Colon (tissue), 2 donors: Measurements from ENCODE around the gene SEL1L2.

Experiments
- FAIRE-seq: peaks from 2 replicates; lab custom pipeline; 2012; peaks lifted over from hg19 to GRCh38; lab: Jason Lieb, UNC
- donor health status: control.
- donor health status: control.

Gene SEL1L2

GRCh38 chr20:13863244-13863643, 127.2 kb downstream of the SEL1L2 start:
- FAIRE-seq = no peak

- no peak for FAIRE-seq
Observed at GRCh38 chr20:13862245-13862644, 128.2 kb downstream of the SEL1L2 start.

GRCh38 chr20:13858871-13859270, 131.5 kb downstream of the SEL1L2 start:
- FAIRE-seq = no peak

- no peak for FAIRE-seq
Observed at GRCh38 chr20:13858439-13858838, 132.0 kb downstream of the SEL1L2 start.

- no peak for FAIRE-seq
Observed at GRCh38 chr20:13857961-13858360, 132.5 kb downstream of the SEL1L2 start.

GRCh38 chr20:13857304-13857703, 133.1 kb downstream of the SEL1L2 start:
- FAIRE-seq = no peak

- FAIRE-seq = no peak
Observed at GRCh38 chr20:13856354-13856753, 134.1 kb downstream of the SEL1L2 start.

- no peak for FAIRE-seq
Observed at GRCh38 chr20:13855613-13856012, 134.8 kb downstream of the SEL1L2 start.

- FAIRE-seq = no peak
Observed at GRCh38 chr20:13852306-13852705, 138.1 kb downstream of the SEL1L2 start.

GRCh38 chr20:13851279-13851678, 139.1 kb downstream of the SEL1L2 start:
- no peak for FAIRE-seq

GRCh38 chr20:13844296-13844695, 146.1 kb downstream of the SEL1L2 start:
- FAIRE-seq = no peak

- FAIRE-seq = no peak
Observed at GRCh38 chr20:13841206-13841605, 149.2 kb downstream of the SEL1L2 start.

- FAIRE-seq = no peak
Observed at GRCh38 chr20:13840093-13840465, 150.3 kb downstream of the SEL1L2 start.

GRCh38 chr20:13839421-13840092, 150.9 kb downstream of the SEL1L2 start:
- FAIRE-seq = no peak

GRCh38 chr20:13838664-13839063, 151.8 kb downstream of the SEL1L2 start:
- FAIRE-seq = no peak

GRCh38 chr20:13831476-13831875, 158.9 kb downstream of the SEL1L2 start:
- FAIRE-seq = no peak

- no peak for FAIRE-seq
Observed at GRCh38 chr20:13825465-13825864, 164.9 kb downstream of the SEL1L2 start.

- FAIRE-seq = no peak
Observed at GRCh38 chr20:13824459-13824858, 166.0 kb downstream of the SEL1L2 start.

- no peak for FAIRE-seq
Observed at GRCh38 chr20:13822459-13822858, 168.0 kb downstream of the SEL1L2 start.

- FAIRE-seq = no peak
Observed at GRCh38 chr20:13821876-13822275, 168.5 kb downstream of the SEL1L2 start.

GRCh38 chr20:13819885-13820645, 170.3 kb downstream of the SEL1L2 start:
- FAIRE-seq = no peak

GRCh38 chr20:13817342-13817741, 173.1 kb downstream of the SEL1L2 start:
- no peak for FAIRE-seq

GRCh38 chr20:13816757-13817156, 173.7 kb downstream of the SEL1L2 start:
- no peak for FAIRE-seq

- no peak for FAIRE-seq
Observed at GRCh38 chr20:13814672-13815071, 175.7 kb downstream of the SEL1L2 start.
